Endometrial microvascular endothelial cells (primary cell): ENCODE results near the gene SMURF2. TPM values are rescaled to one million over a fixed set of nuclear protein-coding genes. Genes with fewer than 3 reads are reported as not detected.

Source experiments
- in situ Hi-C: cut with HindIII; loops from 2 replicates; pipeline ENCODE4 v1.10.0; 2017; ENCODE audit warnings: low sequenced_read_pairs, low pct_unique_long_range_greater_than_20kb; ENCODE audit errors: inconsistent ontology term
- total RNA-seq: library from RNA; depleted of rRNA; stranded (reverse); fragments of >200 nt; gene quantifications from one replicate; pipeline ENCODE4 v1.2.3, GENCODE V29; 2015; ENCODE audit errors: inconsistent ontology term

The SMURF2 gene
- total RNA-seq, 1 donor from 2014 or later = 138 TPM

GRCh38 chr17:64498308-64499203 is 163.6 kb downstream of the SMURF2 start:
- in situ Hi-C loops = loop anchor here (10.0 kb wide), 1 partner anchor 174 kb away; no protein-coding TSS in a partner anchor

- in situ Hi-C loops = loop anchor here (10.0 kb wide), 1 partner anchor 173 kb away; no protein-coding TSS in a partner anchor
These were observed 164.5 kb downstream of the SMURF2 start for GRCh38 chr17:64497565-64498035.

GRCh38 chr17:64496786-64497564 is 165.1 kb downstream of the SMURF2 start, which contains the start of gene POLG2:
Gene POLG2, minus strand, starts transcription at chr17:64497054. Its CDS starts 86 bp downstream, at chr17:64496968.
- in situ Hi-C loops = loop anchor here (10.0 kb wide), 1 partner anchor 172 kb away; no protein-coding TSS in a partner anchor

- in situ Hi-C loops = loop anchor here (10.0 kb wide), 1 partner anchor 172 kb away; no protein-coding TSS in a partner anchor
These were observed 165.7 kb downstream of the SMURF2 start for GRCh38 chr17:64496348-64496785.

Other genes starting within 250 kb of the SMURF2 start
- 2.1 TPM for gene MILR1, start 213.2 kb downstream of the SMURF2 start, total RNA-seq
- 15.4 TPM for gene POLG2, start 165.3 kb downstream of the SMURF2 start, total RNA-seq
- 1,072 TPM for gene DDX5, start 156.0 kb downstream of the SMURF2 start, total RNA-seq
- 16.7 TPM for gene CEP95, start 155.3 kb downstream of the SMURF2 start, total RNA-seq